Upper lobe of left lung (tissue), 6 donors: Measurements from ENCODE around the gene GDPD1. TPM values are rescaled to one million over a fixed set of nuclear protein-coding genes. Genes with fewer than 3 reads are reported as not detected.

Experiments
- ATAC-seq, 2 donors: fragments of 200-7000 bp; cut with Tn5 transposase; one replicate each; pipeline ENCODE4 v1.9.1; 2022; ENCODE audit warnings: mild to moderate bottlenecking in 2 of 2, moderate library complexity in 2 of 2; ENCODE audit not compliant: low FRiP score in 2 of 2
- DNase-seq, 2 donors: peaks; one replicate each; pipeline ENCODE4 v3.0.0-alpha.2; 2019 to 2020
- H3K27ac ChIP-seq, 4 donors: fragments of 200-600 bp; sonication (generic); one replicate each; pipeline ENCODE4 v1.5.1; 2016 to 2019
- H3K27me3 ChIP-seq, 4 donors: fragments of 200-600 bp; sonication (generic); one replicate each; pipeline ENCODE4 v1.5.1; 2017 to 2019
- H3K36me3 ChIP-seq, 4 donors: fragments of 200-600 bp; sonication (generic); one replicate each; pipeline ENCODE4 v1.5.1; 2016 to 2019
- H3K4me1 ChIP-seq, 4 donors: fragments of 200-600 bp; sonication (generic); one replicate each; pipeline ENCODE4 v1.5.1; 2018 to 2019
- H3K4me3 ChIP-seq, 4 donors: fragments of 200-600 bp; sonication (generic); one replicate each; pipeline ENCODE4 v1.5.1; 2017 to 2019; ENCODE audit warnings: mild to moderate bottlenecking in 2 of 4, moderate library complexity in 1 of 4
- H3K9me3 ChIP-seq, 4 donors: fragments of 200-600 bp; sonication (generic); one replicate each; pipeline ENCODE4 v1.5.1; 2018 to 2019
- EP300 ChIP-seq, 4 donors: sonication (generic); formaldehyde crosslinking; IDR thresholded peaks; one replicate each; pipeline ENCODE4 v1.5.1; 2017; ENCODE audit warnings: antibody characterized with exemption in 4 of 4, control low read depth in 2 of 4
- POLR2A ChIP-seq, 4 donors: fragments of 450-650 bp; IDR thresholded peaks; one replicate each; pipeline ENCODE4 v1.5.1; 2016 to 2017; ENCODE audit warnings: antibody characterized with exemption in 4 of 4, mild to moderate bottlenecking in 2 of 4
- POLR2AphosphoS5 ChIP-seq, 2 donors: sonication (generic); formaldehyde crosslinking; IDR thresholded peaks; one replicate each; pipeline ENCODE4 v1.5.1; 2017; ENCODE audit warnings: antibody characterized with exemption in 2 of 2
- WGBS, 2 donors: methylation state at CpG; one replicate each; pipeline ENCODE4 v1.1.5; 2017 to 2018; 5-methylcytosine and 5-hydroxymethylcytosine counted together
- total RNA-seq, 6 donors: library from RNA; depleted of rRNA in 4 of 6; stranded (reverse); fragments of >200 nt in 4 of 6; gene quantifications; one replicate each; pipeline versions ENCODE4 v1.1.0 to v1.2.1, GENCODE V29; 2016 to 2021
- TF ChIP-seq, protein P1 (sequence below), 6 experiments: fragments of 450-650 bp in 4 of 6; fragments of 200-600 bp in 2 of 6; sonication (generic) in 2 of 6; IDR thresholded peaks; one replicate each; pipeline ENCODE4 v1.5.1; 2016 to 2019; ENCODE audit warnings: antibody characterized with exemption in 6 of 6
- donor health status: DM: no; HTN: no; CAD: no; lungs with moderate emphysema.
- donor health status: DM: no; HTN: yes; CAD: no; lungs with severe emphysema.

Gene GDPD1
- total RNA-seq, 6 donors from 2014 or later: 0.91 to 15.6 (median 3.0) TPM; not detected in 1

GRCh38 chr17:59234631-59235030 is 14.3 kb downstream of the GDPD1 start:
- no peaks in the 10 kb centered on the region for H3K36me3 ChIP-seq
- H3K4me1 ChIP-seq: no peaks in the 10 kb centered on the region
- no peaks in the 10 kb centered on the region for H3K27me3 ChIP-seq
- ATAC-seq (no peak), DNase-seq (no peak)
- no peak overlapping the region for H3K27ac ChIP-seq
- TF ChIP-seq, protein P1, sequence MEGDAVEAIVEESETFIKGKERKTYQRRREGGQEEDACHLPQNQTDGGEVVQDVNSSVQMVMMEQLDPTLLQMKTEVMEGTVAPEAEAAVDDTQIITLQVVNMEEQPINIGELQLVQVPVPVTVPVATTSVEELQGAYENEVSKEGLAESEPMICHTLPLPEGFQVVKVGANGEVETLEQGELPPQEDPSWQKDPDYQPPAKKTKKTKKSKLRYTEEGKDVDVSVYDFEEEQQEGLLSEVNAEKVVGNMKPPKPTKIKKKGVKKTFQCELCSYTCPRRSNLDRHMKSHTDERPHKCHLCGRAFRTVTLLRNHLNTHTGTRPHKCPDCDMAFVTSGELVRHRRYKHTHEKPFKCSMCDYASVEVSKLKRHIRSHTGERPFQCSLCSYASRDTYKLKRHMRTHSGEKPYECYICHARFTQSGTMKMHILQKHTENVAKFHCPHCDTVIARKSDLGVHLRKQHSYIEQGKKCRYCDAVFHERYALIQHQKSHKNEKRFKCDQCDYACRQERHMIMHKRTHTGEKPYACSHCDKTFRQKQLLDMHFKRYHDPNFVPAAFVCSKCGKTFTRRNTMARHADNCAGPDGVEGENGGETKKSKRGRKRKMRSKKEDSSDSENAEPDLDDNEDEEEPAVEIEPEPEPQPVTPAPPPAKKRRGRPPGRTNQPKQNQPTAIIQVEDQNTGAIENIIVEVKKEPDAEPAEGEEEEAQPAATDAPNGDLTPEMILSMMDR (IDR thresholded peaks at IDR 0.05): no peak
- no peak for TF ChIP-seq EP300 (IDR thresholded peaks at IDR 0.05)
- no peak for TF ChIP-seq POLR2A (IDR thresholded peaks at IDR 0.05)
- no peak for TF ChIP-seq POLR2AphosphoS5 (IDR thresholded peaks at IDR 0.05)
- H3K9me3 ChIP-seq: no peaks in the 10 kb centered on the region
- H3K4me3 ChIP-seq: no peak overlapping the region

DNA sequence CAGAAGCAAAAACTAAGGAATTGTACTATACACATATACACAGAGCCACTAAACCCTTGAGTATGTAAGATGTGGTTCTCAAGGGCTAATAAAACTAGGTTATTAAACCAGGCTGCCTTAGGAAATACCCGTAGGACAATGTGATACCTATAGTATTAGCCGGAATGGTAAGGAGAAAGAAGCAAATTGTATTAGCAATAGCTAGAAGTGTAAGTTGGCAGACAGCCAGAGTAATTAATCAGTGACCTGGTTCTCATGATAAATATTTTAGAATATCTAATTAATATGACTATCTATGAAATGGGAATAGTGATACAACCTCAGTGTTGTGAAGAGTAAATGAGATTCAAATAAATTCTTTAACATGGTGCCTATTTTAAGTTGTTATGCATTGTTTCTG is 18.6 kb downstream of the GDPD1 start:
- ATAC-seq (no peak), DNase-seq (no peak)
- H3K27ac ChIP-seq: no peak overlapping the region
- no peaks in the 10 kb centered on the region for H3K36me3 ChIP-seq
- no peak for TF ChIP-seq POLR2AphosphoS5 (IDR thresholded peaks at IDR 0.05)
- TF ChIP-seq, protein P1 (IDR thresholded peaks at IDR 0.05): no peak
- no peak for TF ChIP-seq EP300 (IDR thresholded peaks at IDR 0.05)
- no peak for TF ChIP-seq POLR2A (IDR thresholded peaks at IDR 0.05)
- no peaks in the 10 kb centered on the region for H3K4me1 ChIP-seq
- no peak overlapping the region for H3K4me3 ChIP-seq
- no peaks in the 10 kb centered on the region for H3K27me3 ChIP-seq
- H3K9me3 ChIP-seq: no peaks in the 10 kb centered on the region
- WGBS, 2 donors: 87 to 100% methylated on average over 2 of the region's 2 CpGs

DNA sequence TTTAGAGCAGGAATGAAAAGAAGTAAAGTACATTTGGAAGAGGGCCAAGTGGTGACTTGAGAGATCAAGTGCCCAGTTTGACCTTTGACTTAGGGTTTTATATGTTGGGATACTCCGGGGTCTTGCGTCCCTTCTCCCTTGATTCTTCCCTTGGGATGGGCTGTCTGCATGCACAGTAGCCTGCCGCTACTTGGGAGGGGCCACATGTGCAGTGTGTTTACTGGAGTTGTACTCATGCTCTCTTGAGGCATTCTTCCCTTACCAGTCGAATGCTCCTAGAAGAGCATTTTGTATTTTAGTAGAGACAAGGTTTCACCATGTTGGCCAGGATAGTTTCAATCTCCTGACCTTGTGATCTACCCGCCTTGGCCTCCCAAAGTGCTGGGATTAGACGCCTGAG is 23.8 kb downstream of the GDPD1 start:
- WGBS, 2 donors: 90 to 95% methylated on average over 6 of the region's 6 CpGs
- TF ChIP-seq, protein P1 (IDR thresholded peaks at IDR 0.05): no peak
- TF ChIP-seq EP300 (IDR thresholded peaks at IDR 0.05) (no peak), POLR2A (IDR thresholded peaks at IDR 0.05) (no peak), POLR2AphosphoS5 (IDR thresholded peaks at IDR 0.05) (no peak)
- Histone ChIP-seq H3K9me3 (no peaks in the 10 kb centered on the region), H3K27me3 (no peaks in the 10 kb centered on the region), H3K27ac (no peak overlapping the region), H3K36me3 (peaks cover 0 to under 1% (median 0%) of the 10 kb centered on the region in 4 donors), H3K4me1 (no peaks in the 10 kb centered on the region), H3K4me3 (no peak overlapping the region)
- no peak for ATAC-seq
- no peak for DNase-seq

- TF ChIP-seq, protein P1 (IDR thresholded peaks at IDR 0.05): no peak
- TF ChIP-seq POLR2A (IDR thresholded peaks at IDR 0.05) (no peak), EP300 (IDR thresholded peaks at IDR 0.05) (no peak), POLR2AphosphoS5 (IDR thresholded peaks at IDR 0.05) (no peak)
- 62 to 67% methylated on average over 2 of the region's 2 CpGs for WGBS, 2 donors
- Histone ChIP-seq H3K4me3 (no peak overlapping the region), H3K27me3 (no peaks in the 10 kb centered on the region), H3K36me3 (peaks cover 0 to 9% (median 0%) of the 10 kb centered on the region in 4 donors), H3K9me3 (no peaks in the 10 kb centered on the region), H3K27ac (no peak overlapping the region), H3K4me1 (peaks cover 0 to 5% (median 0%) of the 10 kb centered on the region in 4 donors)
- ATAC-seq: no peak
- DNase-seq: no peak
Observed at GRCh38 chr17:59254742-59255141, 34.4 kb downstream of the GDPD1 start.

DNA sequence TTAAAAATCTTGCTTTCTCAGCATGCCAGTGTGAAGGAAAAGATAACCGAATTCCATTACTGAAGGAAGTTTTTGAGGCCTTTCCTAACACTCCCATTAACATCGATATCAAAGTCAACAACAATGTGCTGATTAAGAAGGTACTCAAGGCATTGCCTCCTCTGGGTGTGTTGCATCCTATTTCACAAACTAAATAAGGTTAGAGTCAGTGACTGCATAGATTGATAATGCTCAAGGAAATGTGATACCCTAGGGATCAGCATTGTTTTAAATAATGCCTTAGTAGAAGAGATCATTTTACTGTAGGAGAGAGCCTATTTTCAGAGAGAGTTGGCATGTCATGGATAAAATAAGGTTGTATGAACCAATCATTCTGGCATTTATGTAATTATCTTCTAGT is 36.8 kb downstream of the GDPD1 start:
- TF ChIP-seq, protein P1 (IDR thresholded peaks at IDR 0.05): no peak
- TF ChIP-seq POLR2A (IDR thresholded peaks at IDR 0.05) (no peak), POLR2AphosphoS5 (IDR thresholded peaks at IDR 0.05) (no peak), EP300 (IDR thresholded peaks at IDR 0.05) (no peak)
- no peak overlapping the region for H3K27ac ChIP-seq
- H3K9me3 ChIP-seq: no peaks in the 10 kb centered on the region
- H3K4me3 ChIP-seq: no peak overlapping the region
- ATAC-seq (no peak), DNase-seq (no peak)
- H3K4me1 ChIP-seq: peaks cover 0 to 5% (median 0%) of the 10 kb centered on the region in 4 donors
- no peaks in the 10 kb centered on the region for H3K36me3 ChIP-seq
- 59 to 73% methylated on average over 2 of the region's 2 CpGs for WGBS, 2 donors
- no peaks in the 10 kb centered on the region for H3K27me3 ChIP-seq
